MM.1S (cell line): ENCODE data around the gene IGF2.

ENCODE experiments used
- DNase-seq: peaks from one replicate; pipeline ENCODE4 v3.0.0-alpha.2; 2015
- H2AFZ ChIP-seq: fragments of 300-600 bp; sonication (generic); 2 replicates; pipeline ENCODE4 v1.6.0; 2016; ENCODE audit warnings: antibody characterized with exemption, low read length
- H3F3A ChIP-seq: fragments of 300-600 bp; sonication (generic); 2 replicates; pipeline ENCODE4 v1.6.1; 2016; ENCODE audit warnings: mild to moderate bottlenecking, antibody characterized with exemption, low read length, moderate library complexity, mixed read lengths; ENCODE audit not compliant: insufficient read depth
- H3K27ac ChIP-seq: fragments of 300-600 bp; sonication (generic); 2 replicates; pipeline ENCODE4 v1.5.1; 2016; ENCODE audit warnings: mild to moderate bottlenecking, low read length
- H3K27me3 ChIP-seq: fragments of 300-600 bp; sonication (generic); replicated peaks from 2 replicates; pipeline ENCODE4 v1.6.0; 2016; ENCODE audit warnings: low read length; ENCODE audit not compliant: insufficient read depth
- H3K36me3 ChIP-seq: fragments of 300-600 bp; sonication (generic); replicated peaks from 2 replicates; pipeline ENCODE4 v1.6.1; 2016; ENCODE audit warnings: mild to moderate bottlenecking, low read length, mixed read lengths; ENCODE audit not compliant: insufficient read depth
- H3K4me1 ChIP-seq: fragments of 300-600 bp; sonication (generic); 2 replicates; pipeline ENCODE4 v1.6.1; 2016; ENCODE audit warnings: low read length, mixed read lengths
- H3K4me2 ChIP-seq: fragments of 300-600 bp; sonication (generic); 2 replicates; pipeline ENCODE4 v1.6.0; 2016; ENCODE audit warnings: low read depth, low read length
- H3K4me3 ChIP-seq: fragments of 300-600 bp; sonication (generic); 2 replicates; pipeline ENCODE4 v1.5.1; 2016; ENCODE audit warnings: low read length, mixed read lengths
- H3K79me2 ChIP-seq: fragments of 300-600 bp; sonication (generic); 2 replicates; pipeline ENCODE4 v1.6.1; 2016; ENCODE audit warnings: mixed run types, low read length, mixed read lengths
- H3K9ac ChIP-seq: fragments of 300-600 bp; sonication (generic); 2 replicates; pipeline ENCODE4 v1.6.1; 2016; ENCODE audit warnings: low read length, mixed read lengths
- H3K9me2 ChIP-seq: fragments of 300-600 bp; sonication (generic); replicated peaks from 2 replicates; pipeline ENCODE4 v1.6.1; 2016; ENCODE audit warnings: mild to moderate bottlenecking, low read length, mixed read lengths; ENCODE audit not compliant: insufficient read depth
- H3K9me3 ChIP-seq: fragments of 300-600 bp; sonication (generic); replicated peaks from 2 replicates; pipeline ENCODE4 v1.6.1; 2016; ENCODE audit warnings: mild to moderate bottlenecking, low read length, mixed read lengths; ENCODE audit not compliant: insufficient read depth
- H4K20me1 ChIP-seq: fragments of 300-600 bp; sonication (generic); 2 replicates; pipeline ENCODE4 v1.6.1; 2016; ENCODE audit warnings: mild to moderate bottlenecking, low read length, moderate library complexity, mixed read lengths; ENCODE audit not compliant: insufficient read depth
- EZH2 ChIP-seq: fragments of 300-600 bp; sonication (generic); optimal IDR thresholded peaks from 2 replicates; pipeline ENCODE3; 2017; ENCODE audit warnings: low read depth, mild to moderate bottlenecking, antibody characterized with exemption, low read length, mixed read lengths
- EZH2phosphoT487 ChIP-seq: fragments of 300-600 bp; sonication (generic); IDR thresholded peaks from 2 replicates; pipeline ENCODE4 v1.6.1; 2018; ENCODE audit warnings: antibody characterized with exemption, low read length
- TF ChIP-seq, protein P1 (sequence below): fragments of 300-600 bp; sonication (generic); IDR thresholded peaks from 2 replicates; pipeline ENCODE4 v1.5.1; 2016; ENCODE audit warnings: antibody characterized with exemption, low read length, mixed read lengths

IGF2 gene

DNA sequence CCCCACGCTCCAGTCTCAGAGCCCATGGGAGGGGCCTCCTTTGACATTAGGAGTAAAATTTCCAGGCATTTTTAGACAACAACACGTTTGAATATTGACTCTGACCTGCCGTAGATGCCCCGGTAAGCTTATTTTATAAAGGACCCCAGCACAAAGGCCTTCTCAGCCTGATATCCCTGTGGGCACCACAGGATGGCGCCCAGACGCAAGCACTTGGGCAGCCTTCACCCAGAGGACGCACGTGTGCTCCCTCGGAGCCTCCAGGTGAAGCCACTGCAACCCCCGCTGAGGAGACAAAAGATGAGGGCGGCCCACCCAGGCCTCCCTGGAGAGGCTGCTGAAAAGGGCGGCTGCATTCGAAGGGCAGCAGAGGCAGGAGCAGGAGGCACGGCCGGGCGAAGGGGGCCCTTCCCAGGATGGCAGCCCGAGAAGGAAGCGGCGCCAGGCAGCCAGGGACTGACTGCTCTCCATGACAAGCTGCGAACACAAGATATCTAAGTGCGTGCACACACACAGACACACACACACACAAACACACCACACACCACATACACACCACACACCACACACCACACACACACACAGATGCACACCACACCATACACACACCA is 47.6 kb upstream of the IGF2 start:
- H2AFZ ChIP-seq, result no peak overlapping the region
- H4K20me1 ChIP-seq, result no peaks in the 10 kb centered on the region
- peak; percentile 30 for DNase-seq
- H3K27ac ChIP-seq, result no peak overlapping the region
- H3K36me3 ChIP-seq, result no peaks in the 10 kb centered on the region
- H3K4me1 ChIP-seq, result no peaks in the 10 kb centered on the region
- no peaks in the 10 kb centered on the region for H3K79me2 ChIP-seq
- H3K27me3 ChIP-seq, result peaks cover 97% of the 10 kb centered on the region
- no peak overlapping the region for H3K4me2 ChIP-seq
- no peak overlapping the region for H3K9ac ChIP-seq
- TF ChIP-seq EZH2phosphoT487 (no peak), EZH2 (no peak)
- TF ChIP-seq, protein P1, sequence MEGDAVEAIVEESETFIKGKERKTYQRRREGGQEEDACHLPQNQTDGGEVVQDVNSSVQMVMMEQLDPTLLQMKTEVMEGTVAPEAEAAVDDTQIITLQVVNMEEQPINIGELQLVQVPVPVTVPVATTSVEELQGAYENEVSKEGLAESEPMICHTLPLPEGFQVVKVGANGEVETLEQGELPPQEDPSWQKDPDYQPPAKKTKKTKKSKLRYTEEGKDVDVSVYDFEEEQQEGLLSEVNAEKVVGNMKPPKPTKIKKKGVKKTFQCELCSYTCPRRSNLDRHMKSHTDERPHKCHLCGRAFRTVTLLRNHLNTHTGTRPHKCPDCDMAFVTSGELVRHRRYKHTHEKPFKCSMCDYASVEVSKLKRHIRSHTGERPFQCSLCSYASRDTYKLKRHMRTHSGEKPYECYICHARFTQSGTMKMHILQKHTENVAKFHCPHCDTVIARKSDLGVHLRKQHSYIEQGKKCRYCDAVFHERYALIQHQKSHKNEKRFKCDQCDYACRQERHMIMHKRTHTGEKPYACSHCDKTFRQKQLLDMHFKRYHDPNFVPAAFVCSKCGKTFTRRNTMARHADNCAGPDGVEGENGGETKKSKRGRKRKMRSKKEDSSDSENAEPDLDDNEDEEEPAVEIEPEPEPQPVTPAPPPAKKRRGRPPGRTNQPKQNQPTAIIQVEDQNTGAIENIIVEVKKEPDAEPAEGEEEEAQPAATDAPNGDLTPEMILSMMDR, result peak; percentile 51
- no peak overlapping the region for H3K4me3 ChIP-seq
- no peaks in the 10 kb centered on the region for H3F3A ChIP-seq
- H3K9me2 ChIP-seq, result no peaks in the 10 kb centered on the region
- H3K9me3 ChIP-seq, result no peaks in the 10 kb centered on the region

DNA sequence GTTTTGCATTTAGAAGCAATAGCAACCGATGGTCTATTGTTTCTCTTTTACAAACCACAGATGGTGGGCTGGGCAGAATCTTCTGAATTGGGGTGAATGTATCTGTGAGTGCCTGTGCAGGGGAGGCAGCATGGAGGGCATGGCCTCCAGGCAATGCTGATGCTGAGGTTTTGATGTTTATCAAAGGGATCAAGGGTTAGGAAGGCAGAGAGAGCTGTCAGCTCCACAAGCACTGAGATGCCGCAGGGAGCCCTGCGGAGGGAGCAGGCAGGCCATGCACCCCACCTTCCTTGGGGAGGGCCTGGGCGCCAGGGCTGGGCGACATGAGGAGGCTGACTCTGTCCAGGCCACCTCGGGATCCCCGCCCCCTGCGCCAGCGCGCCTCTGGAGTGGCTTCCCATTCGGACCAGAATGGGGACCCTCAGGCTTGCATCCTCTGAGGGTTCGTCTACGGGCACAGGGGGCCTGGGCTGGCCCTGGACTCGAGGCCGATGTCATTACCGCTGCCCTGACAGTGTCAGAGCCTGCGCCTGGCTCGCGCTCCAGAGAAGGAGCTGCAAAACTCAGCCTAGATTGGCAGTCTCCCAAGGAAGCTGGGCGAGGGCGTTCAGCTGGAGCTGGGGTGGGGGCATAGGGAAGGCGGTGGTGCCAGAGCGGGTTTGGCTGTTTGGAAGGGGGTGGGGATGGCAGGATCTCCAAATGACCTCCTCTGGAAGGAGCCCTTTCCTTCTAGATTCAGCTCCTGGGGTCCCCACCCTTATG is 46.3 kb upstream of the IGF2 start:
- Histone ChIP-seq H3K27me3 (peaks cover 97% of the 10 kb centered on the region), H3K79me2 (no peaks in the 10 kb centered on the region), H3K9me3 (no peaks in the 10 kb centered on the region), H3K27ac (no peak overlapping the region), H3K36me3 (no peaks in the 10 kb centered on the region), H3K4me3 (no peak overlapping the region), H3F3A (no peaks in the 10 kb centered on the region), H3K4me2 (no peak overlapping the region), H3K4me1 (no peaks in the 10 kb centered on the region), H3K9ac (no peak overlapping the region), H4K20me1 (no peaks in the 10 kb centered on the region), H2AFZ (no peak overlapping the region), H3K9me2 (no peaks in the 10 kb centered on the region)
- no peak for TF ChIP-seq EZH2phosphoT487
- no peak for TF ChIP-seq EZH2
- TF ChIP-seq, protein P1, result no peak
- no peak for DNase-seq

DNA sequence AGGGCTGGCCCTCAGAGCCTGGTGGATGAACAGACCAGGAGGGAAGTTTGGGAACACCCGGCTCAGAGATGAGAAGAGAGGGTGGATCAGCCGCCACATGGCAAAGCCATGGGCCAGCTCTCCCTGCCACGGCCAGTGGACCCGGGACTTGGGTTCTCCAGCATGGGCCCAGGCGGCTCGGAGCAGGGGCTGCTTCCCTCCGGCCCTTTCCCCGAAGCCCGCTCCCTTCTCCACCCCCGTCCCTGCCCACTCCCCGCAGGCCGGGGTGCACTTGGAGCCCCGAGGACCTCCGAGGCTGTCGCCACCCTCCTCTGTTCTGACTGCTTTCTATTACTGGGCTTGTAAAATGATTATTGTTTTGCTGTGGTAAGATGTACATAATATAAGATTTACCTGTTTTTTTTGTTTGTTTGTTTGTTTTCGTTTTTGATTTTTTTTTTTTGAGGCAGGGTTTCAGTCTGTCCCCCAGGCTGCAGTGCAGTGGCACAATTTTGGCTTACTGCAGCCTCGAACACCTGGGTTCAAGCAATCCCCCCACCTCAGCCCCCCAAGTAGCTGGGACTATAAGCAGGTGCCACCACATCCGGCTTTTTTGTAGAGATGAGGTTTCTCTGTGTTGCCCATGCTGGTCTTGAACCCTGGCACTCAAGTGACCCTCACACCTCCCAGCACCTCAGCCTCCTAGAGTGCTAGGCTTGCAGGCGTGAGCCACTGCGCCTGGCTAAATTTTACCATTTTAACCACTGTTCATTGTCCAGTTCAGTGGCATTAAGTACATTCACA is 43.7 kb upstream of the IGF2 start:
- Histone ChIP-seq H4K20me1 (no peaks in the 10 kb centered on the region), H3K4me3 (no peak overlapping the region), H3K36me3 (no peaks in the 10 kb centered on the region), H3K4me2 (no peak overlapping the region), H3K27ac (no peak overlapping the region), H3K27me3 (peaks cover 92% of the 10 kb centered on the region), H3K4me1 (no peaks in the 10 kb centered on the region), H3K9me3 (no peaks in the 10 kb centered on the region), H3K9ac (no peak overlapping the region), H3K79me2 (no peaks in the 10 kb centered on the region), H2AFZ (no peak overlapping the region), H3F3A (no peaks in the 10 kb centered on the region), H3K9me2 (no peaks in the 10 kb centered on the region)
- TF ChIP-seq, protein P1, result no peak
- DNase-seq, result no peak
